Airway epithelial cell (primary cell): Measurements from ENCODE around the gene TNS1. TPM values are rescaled to one million over a fixed set of nuclear protein-coding genes. Genes with fewer than 3 reads are reported as not detected.

Experiments used
- total RNA-seq: library from RNA; depleted of rRNA; stranded (reverse); fragments of >200 nt; gene quantifications from 2 replicates; pipeline ENCODE4 v1.2.3, GENCODE V29; 2015

Gene TNS1
- total RNA-seq: 4.3 and 8.8 TPM in 2 replicates

DNA sequence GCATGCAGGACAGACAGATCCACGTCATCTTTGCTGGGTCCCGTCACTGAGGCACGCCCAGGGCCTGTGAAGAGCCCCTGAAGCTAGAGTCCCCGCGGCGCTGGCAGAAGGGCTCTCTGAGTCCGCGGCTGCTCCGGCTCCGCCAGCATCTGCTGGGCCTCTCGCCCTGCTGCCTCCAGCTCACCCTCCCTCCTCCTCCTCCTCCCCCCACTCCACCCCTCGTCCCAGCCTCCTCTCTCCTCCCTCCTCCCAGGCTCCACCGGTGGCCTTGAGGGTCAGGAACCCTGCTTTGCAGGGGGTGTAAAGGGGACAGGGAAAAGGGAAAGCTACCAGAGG lies at the start of gene TNS1:
Gene TNS1, minus strand, starts transcription at position 151 of the 336 bp plus-strand sequence. Its CDS starts 123 bp downstream, at position 28.

Other genes starting within 250 kb of the TNS1 start
- gene RUFY4, start 66.3 kb upstream of the TNS1 start, total RNA-seq: not detected in 2 replicates
- 0.09 and 0.56 TPM in 2 replicates for gene CXCR2, start 123.0 kb upstream of the TNS1 start, total RNA-seq
- gene CXCR1, start 164.0 kb upstream of the TNS1 start, total RNA-seq: not detected in 2 replicates
- gene ARPC2, start 214.2 kb upstream of the TNS1 start, total RNA-seq: 512 and 604 TPM in 2 replicates